PC-3 (cell line): ENCODE data around the gene KCTD11.

ENCODE experiments used
- EZH2 ChIP-seq: fragments of 300-600 bp; sonication (generic); IDR thresholded peaks from one replicate; pipeline ENCODE4 v1.6.1; 2017; ENCODE audit warnings: antibody characterized with exemption, mild to moderate bottlenecking, low read length; ENCODE audit not compliant: unreplicated experiment
- TF ChIP-seq, protein P1 (sequence below): fragments of 300-600 bp; sonication (generic); conservative IDR thresholded peaks from 2 replicates; pipeline ENCODE4 v1.5.1; 2017; ENCODE audit warnings: antibody characterized with exemption, low read depth, mild to moderate bottlenecking, low read length

GRCh38 chr17:7325031-7325528 is 26.9 kb upstream of the KCTD11 start:
- TF ChIP-seq, protein P1, sequence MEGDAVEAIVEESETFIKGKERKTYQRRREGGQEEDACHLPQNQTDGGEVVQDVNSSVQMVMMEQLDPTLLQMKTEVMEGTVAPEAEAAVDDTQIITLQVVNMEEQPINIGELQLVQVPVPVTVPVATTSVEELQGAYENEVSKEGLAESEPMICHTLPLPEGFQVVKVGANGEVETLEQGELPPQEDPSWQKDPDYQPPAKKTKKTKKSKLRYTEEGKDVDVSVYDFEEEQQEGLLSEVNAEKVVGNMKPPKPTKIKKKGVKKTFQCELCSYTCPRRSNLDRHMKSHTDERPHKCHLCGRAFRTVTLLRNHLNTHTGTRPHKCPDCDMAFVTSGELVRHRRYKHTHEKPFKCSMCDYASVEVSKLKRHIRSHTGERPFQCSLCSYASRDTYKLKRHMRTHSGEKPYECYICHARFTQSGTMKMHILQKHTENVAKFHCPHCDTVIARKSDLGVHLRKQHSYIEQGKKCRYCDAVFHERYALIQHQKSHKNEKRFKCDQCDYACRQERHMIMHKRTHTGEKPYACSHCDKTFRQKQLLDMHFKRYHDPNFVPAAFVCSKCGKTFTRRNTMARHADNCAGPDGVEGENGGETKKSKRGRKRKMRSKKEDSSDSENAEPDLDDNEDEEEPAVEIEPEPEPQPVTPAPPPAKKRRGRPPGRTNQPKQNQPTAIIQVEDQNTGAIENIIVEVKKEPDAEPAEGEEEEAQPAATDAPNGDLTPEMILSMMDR, result no peak
- TF ChIP-seq EZH2, result no peak
